SU-DHL-6 (cell line): ENCODE results near the gene SATB2.

Experiments used
- EZH2phosphoT487 ChIP-seq: fragments of 200-600 bp; sonication (generic), shearing (Covaris generic); conservative IDR thresholded peaks from 2 replicates; pipeline ENCODE4 v1.6.1; 2018; ENCODE audit warnings: mild to moderate bottlenecking, antibody characterized with exemption, low read length, moderate library complexity, mixed read lengths
- TF ChIP-seq, protein P1 (sequence below): fragments of 200-600 bp; sonication (generic); IDR thresholded peaks from one replicate; pipeline ENCODE4 v1.5.1; 2017; ENCODE audit warnings: antibody characterized with exemption, mild to moderate bottlenecking, low read length, moderate library complexity; ENCODE audit not compliant: insufficient read depth, poor library complexity, severe bottlenecking

DNA sequence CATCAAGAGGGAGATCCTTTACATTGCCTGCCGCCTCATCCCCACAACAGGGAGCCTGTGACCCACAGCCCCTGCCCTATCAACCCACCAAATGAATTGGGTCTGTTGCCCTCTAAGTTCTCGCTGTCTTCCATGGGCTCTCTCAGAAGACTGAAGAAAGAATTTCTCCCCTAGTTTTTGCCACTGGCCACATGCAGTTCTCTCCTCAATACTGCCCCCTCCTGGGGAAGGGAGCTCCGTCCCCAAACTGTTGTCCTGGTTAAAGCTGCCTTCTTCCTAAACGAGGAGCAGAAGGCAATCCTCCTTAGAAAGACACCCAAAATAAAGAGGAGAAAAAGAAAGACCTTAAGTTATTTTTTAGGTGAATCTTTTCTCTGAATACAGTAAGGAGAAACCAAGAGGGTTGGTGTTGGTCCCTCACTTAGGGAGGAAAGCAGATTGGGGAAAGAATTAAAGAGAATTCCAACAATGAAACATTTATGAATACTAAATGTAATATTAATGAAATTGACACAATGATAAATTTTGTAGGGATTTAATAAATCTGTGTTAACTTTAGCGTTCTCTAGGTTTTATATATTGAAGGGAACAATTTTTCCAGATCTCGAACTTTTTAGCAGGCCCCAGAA, 31.1 kb upstream of the SATB2 start:
- TF ChIP-seq, protein P1, sequence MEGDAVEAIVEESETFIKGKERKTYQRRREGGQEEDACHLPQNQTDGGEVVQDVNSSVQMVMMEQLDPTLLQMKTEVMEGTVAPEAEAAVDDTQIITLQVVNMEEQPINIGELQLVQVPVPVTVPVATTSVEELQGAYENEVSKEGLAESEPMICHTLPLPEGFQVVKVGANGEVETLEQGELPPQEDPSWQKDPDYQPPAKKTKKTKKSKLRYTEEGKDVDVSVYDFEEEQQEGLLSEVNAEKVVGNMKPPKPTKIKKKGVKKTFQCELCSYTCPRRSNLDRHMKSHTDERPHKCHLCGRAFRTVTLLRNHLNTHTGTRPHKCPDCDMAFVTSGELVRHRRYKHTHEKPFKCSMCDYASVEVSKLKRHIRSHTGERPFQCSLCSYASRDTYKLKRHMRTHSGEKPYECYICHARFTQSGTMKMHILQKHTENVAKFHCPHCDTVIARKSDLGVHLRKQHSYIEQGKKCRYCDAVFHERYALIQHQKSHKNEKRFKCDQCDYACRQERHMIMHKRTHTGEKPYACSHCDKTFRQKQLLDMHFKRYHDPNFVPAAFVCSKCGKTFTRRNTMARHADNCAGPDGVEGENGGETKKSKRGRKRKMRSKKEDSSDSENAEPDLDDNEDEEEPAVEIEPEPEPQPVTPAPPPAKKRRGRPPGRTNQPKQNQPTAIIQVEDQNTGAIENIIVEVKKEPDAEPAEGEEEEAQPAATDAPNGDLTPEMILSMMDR, result peak; percentile 74
- TF ChIP-seq EZH2phosphoT487, result no peak
